Superior temporal gyrus (tissue), 1 donor: Measurements from ENCODE around the gene TIAM2.

Experiments used
- DNase-seq: peaks from one replicate; pipeline ENCODE4 v3.0.0-alpha.2; 2016; ENCODE audit errors: extremely low spot score

Gene TIAM2

GRCh38 chr6:155024391-155025027 lies 29.4 kb downstream of the TIAM2 start:
- DNase-seq, result no peak

- no peak for DNase-seq
Measured at GRCh38 chr6:155026022-155026705, 31.0 kb downstream of the TIAM2 start.

GRCh38 chr6:155026706-155027045 lies 31.6 kb downstream of the TIAM2 start:
- no peak for DNase-seq

GRCh38 chr6:155030148-155030720 lies 35.1 kb downstream of the TIAM2 start:
- DNase-seq, result no peak

GRCh38 chr6:155031091-155031490 lies 36.0 kb downstream of the TIAM2 start:
- no peak for DNase-seq

GRCh38 chr6:155033021-155033791 lies 38.1 kb downstream of the TIAM2 start:
- DNase-seq, result no peak

- DNase-seq, result no peak
Measured at GRCh38 chr6:155036907-155037306, 41.8 kb downstream of the TIAM2 start.

GRCh38 chr6:155038104-155038503 lies 43.0 kb downstream of the TIAM2 start:
- no peak for DNase-seq

GRCh38 chr6:155038527-155038926 lies 43.4 kb downstream of the TIAM2 start:
- no peak for DNase-seq

- DNase-seq, result no peak
Measured at GRCh38 chr6:155039618-155040017, 44.5 kb downstream of the TIAM2 start.

GRCh38 chr6:155040154-155040553 lies 45.0 kb downstream of the TIAM2 start:
- DNase-seq, result no peak

- DNase-seq, result no peak
Measured at GRCh38 chr6:155040901-155041650, 46.0 kb downstream of the TIAM2 start.

- no peak for DNase-seq
Measured at GRCh38 chr6:155041741-155042279, 46.7 kb downstream of the TIAM2 start.

- DNase-seq, result no peak
Measured at GRCh38 chr6:155042983-155043382, 47.9 kb downstream of the TIAM2 start.

- DNase-seq, result no peak
Measured at GRCh38 chr6:155045561-155046404, 50.7 kb downstream of the TIAM2 start.

GRCh38 chr6:155047523-155047922 lies 52.4 kb downstream of the TIAM2 start:
- no peak for DNase-seq

- DNase-seq, result no peak
Measured at GRCh38 chr6:155050311-155050710, 55.2 kb downstream of the TIAM2 start.

GRCh38 chr6:155054491-155055250 lies 59.6 kb downstream of the TIAM2 start:
- no peak for DNase-seq

GRCh38 chr6:155055729-155056128 lies 60.6 kb downstream of the TIAM2 start:
- DNase-seq, result no peak

- no peak for DNase-seq
Measured at GRCh38 chr6:155056756-155057155, 61.6 kb downstream of the TIAM2 start.
